Measurements from ENCODE around the gene HOXC4. TPM values are rescaled to one million over a fixed set of nuclear protein-coding genes. Genes with fewer than 3 reads are reported as not detected.
"Not testable (repeated sequence)": the region's sequence is repeated elsewhere in the genome, so short reads cannot be mapped to it uniquely, and the experiment has no call there.

Gene HOXC4
- total and polyA plus RNA-seq, 4 donors: 0.02 TPM; not detected in 3

GRCh38 chr12:54082397-54082892 is 28.8 kb downstream of the HOXC4 start:
- Histone ChIP-seq H3K9ac (ENCODE audit: low read depth in 1 of 2, low read length in 2 of 2) (no peak overlapping the region), H3K4me3 (ENCODE audit: low read depth in 1 of 3, low read length in 3 of 3) (no peak overlapping the region), H3K36me3 (ENCODE audit: control insufficient read depth in 4 of 4, insufficient read depth in 3 of 4, low read depth in 1 of 4, low read length in 3 of 4) (no peaks in the 10 kb centered on the region), H3K4me1 (ENCODE audit: control insufficient read depth in 4 of 4, insufficient read depth in 4 of 4, low read length in 3 of 4) (no peaks in the 10 kb centered on the region), H3K9me3 (ENCODE audit: control insufficient read depth in 4 of 4, low read length in 3 of 4) (no peaks in the 10 kb centered on the region), H3K27me3 (ENCODE audit: control insufficient read depth in 4 of 4, insufficient read depth in 4 of 4, low read length in 3 of 4) (no peaks in the 10 kb centered on the region), H3K27ac (ENCODE audit: low read depth in 1 of 2, low read length in 2 of 2) (no peak overlapping the region)
- no peak for DNase-seq (ENCODE audit: low spot score)
- WGBS: 4% methylated on average over 36 of the region's 36 CpGs
- no peak for TF ChIP-seq ATF3 (IDR thresholded peaks at IDR 0.05)
- no peak for TF ChIP-seq FOXA1 (IDR thresholded peaks at IDR 0.05)
- TF ChIP-seq GABPA (IDR thresholded peaks at IDR 0.05 in 1 of 2, conservative IDR thresholded peaks at IDR 0.05 in 1 of 2): no peak
- TF ChIP-seq SP1 (IDR thresholded peaks at IDR 0.05): no peak
- TF ChIP-seq YY1 (IDR thresholded peaks at IDR 0.05): no peak
- TF ChIP-seq RAD21 (IDR thresholded peaks at IDR 0.05): no peak
- TF ChIP-seq HNF4G (IDR thresholded peaks at IDR 0.05): no peak
- no peak for TF ChIP-seq RXRA (IDR thresholded peaks at IDR 0.05)
- no peak for TF ChIP-seq MAX (IDR thresholded peaks at IDR 0.05)
- TF ChIP-seq TAF1 (conservative IDR thresholded peaks at IDR 0.05): no peak

GRCh38 chr12:54088011-54088410 is 34.4 kb downstream of the HOXC4 start:
- DNase-seq (ENCODE audit: low spot score); H3K4me3 ChIP-seq (ENCODE audit: low read depth in 1 of 3, low read length in 3 of 3); H3K9ac ChIP-seq (ENCODE audit: low read depth in 1 of 2, low read length in 2 of 2); H3K9me3 ChIP-seq (ENCODE audit: control insufficient read depth in 4 of 4, low read length in 3 of 4); H3K4me1 ChIP-seq (ENCODE audit: control insufficient read depth in 4 of 4, insufficient read depth in 4 of 4, low read length in 3 of 4); H3K36me3 ChIP-seq (ENCODE audit: control insufficient read depth in 4 of 4, insufficient read depth in 3 of 4, low read depth in 1 of 4, low read length in 3 of 4); H3K27me3 ChIP-seq (ENCODE audit: control insufficient read depth in 4 of 4, insufficient read depth in 4 of 4, low read length in 3 of 4); H3K27ac ChIP-seq (ENCODE audit: low read depth in 1 of 2, low read length in 2 of 2): not testable (repeated sequence)

- H3K9me3 ChIP-seq (ENCODE audit: control insufficient read depth in 4 of 4, low read length in 3 of 4); H3K4me1 ChIP-seq (ENCODE audit: control insufficient read depth in 4 of 4, insufficient read depth in 4 of 4, low read length in 3 of 4); DNase-seq (ENCODE audit: low spot score); H3K27ac ChIP-seq (ENCODE audit: low read depth in 1 of 2, low read length in 2 of 2); H3K36me3 ChIP-seq (ENCODE audit: control insufficient read depth in 4 of 4, insufficient read depth in 3 of 4, low read depth in 1 of 4, low read length in 3 of 4); H3K27me3 ChIP-seq (ENCODE audit: control insufficient read depth in 4 of 4, insufficient read depth in 4 of 4, low read length in 3 of 4); H3K4me3 ChIP-seq (ENCODE audit: low read depth in 1 of 3, low read length in 3 of 3); H3K9ac ChIP-seq (ENCODE audit: low read depth in 1 of 2, low read length in 2 of 2): not testable (repeated sequence)
- WGBS: 77% methylated on average over 6 of the region's 6 CpGs
Observed at GRCh38 chr12:54089465-54089864, 35.8 kb downstream of the HOXC4 start.

GRCh38 chr12:54090312-54090711 is 36.7 kb downstream of the HOXC4 start:
- not testable (repeated sequence) for H3K27me3 ChIP-seq (ENCODE audit: control insufficient read depth in 4 of 4, insufficient read depth in 4 of 4, low read length in 3 of 4); H3K27ac ChIP-seq (ENCODE audit: low read depth in 1 of 2, low read length in 2 of 2); H3K9me3 ChIP-seq (ENCODE audit: control insufficient read depth in 4 of 4, low read length in 3 of 4); H3K36me3 ChIP-seq (ENCODE audit: control insufficient read depth in 4 of 4, insufficient read depth in 3 of 4, low read depth in 1 of 4, low read length in 3 of 4); DNase-seq (ENCODE audit: low spot score); H3K4me3 ChIP-seq (ENCODE audit: low read depth in 1 of 3, low read length in 3 of 3); H3K4me1 ChIP-seq (ENCODE audit: control insufficient read depth in 4 of 4, insufficient read depth in 4 of 4, low read length in 3 of 4); H3K9ac ChIP-seq (ENCODE audit: low read depth in 1 of 2, low read length in 2 of 2)
- 4% methylated on average over 37 of the region's 37 CpGs for WGBS

GRCh38 chr12:54092943-54093342 is 39.3 kb downstream of the HOXC4 start:
- H3K27ac ChIP-seq (ENCODE audit: low read depth in 1 of 2, low read length in 2 of 2); H3K9ac ChIP-seq (ENCODE audit: low read depth in 1 of 2, low read length in 2 of 2); DNase-seq (ENCODE audit: low spot score); H3K9me3 ChIP-seq (ENCODE audit: control insufficient read depth in 4 of 4, low read length in 3 of 4); H3K4me1 ChIP-seq (ENCODE audit: control insufficient read depth in 4 of 4, insufficient read depth in 4 of 4, low read length in 3 of 4); H3K4me3 ChIP-seq (ENCODE audit: low read depth in 1 of 3, low read length in 3 of 3); H3K36me3 ChIP-seq (ENCODE audit: control insufficient read depth in 4 of 4, insufficient read depth in 3 of 4, low read depth in 1 of 4, low read length in 3 of 4); H3K27me3 ChIP-seq (ENCODE audit: control insufficient read depth in 4 of 4, insufficient read depth in 4 of 4, low read length in 3 of 4): not testable (repeated sequence)
- WGBS: 52% methylated on average over 2 of the region's 2 CpGs

- not testable (repeated sequence) for H3K4me3 ChIP-seq (ENCODE audit: low read depth in 1 of 3, low read length in 3 of 3); H3K27me3 ChIP-seq (ENCODE audit: control insufficient read depth in 4 of 4, insufficient read depth in 4 of 4, low read length in 3 of 4); H3K36me3 ChIP-seq (ENCODE audit: control insufficient read depth in 4 of 4, insufficient read depth in 3 of 4, low read depth in 1 of 4, low read length in 3 of 4); H3K9ac ChIP-seq (ENCODE audit: low read depth in 1 of 2, low read length in 2 of 2); DNase-seq (ENCODE audit: low spot score); H3K4me1 ChIP-seq (ENCODE audit: control insufficient read depth in 4 of 4, insufficient read depth in 4 of 4, low read length in 3 of 4); H3K27ac ChIP-seq (ENCODE audit: low read depth in 1 of 2, low read length in 2 of 2); H3K9me3 ChIP-seq (ENCODE audit: control insufficient read depth in 4 of 4, low read length in 3 of 4)
- WGBS: 65% methylated on average over 5 of the region's 5 CpGs
Observed at GRCh38 chr12:54095928-54096327, 42.3 kb downstream of the HOXC4 start.

- not testable (repeated sequence) for H3K4me1 ChIP-seq (ENCODE audit: control insufficient read depth in 4 of 4, insufficient read depth in 4 of 4, low read length in 3 of 4); H3K27me3 ChIP-seq (ENCODE audit: control insufficient read depth in 4 of 4, insufficient read depth in 4 of 4, low read length in 3 of 4)
Observed at GRCh38 chr12:54098644-54099043, 45.0 kb downstream of the HOXC4 start.

More at GRCh38 chr12:54098644-54099043, 45.0 kb downstream of the HOXC4 start:
- H3K9ac ChIP-seq (ENCODE audit: low read depth in 1 of 2, low read length in 2 of 2); H3K36me3 ChIP-seq (ENCODE audit: control insufficient read depth in 4 of 4, insufficient read depth in 3 of 4, low read depth in 1 of 4, low read length in 3 of 4); H3K4me3 ChIP-seq (ENCODE audit: low read depth in 1 of 3, low read length in 3 of 3); H3K9me3 ChIP-seq (ENCODE audit: control insufficient read depth in 4 of 4, low read length in 3 of 4); H3K27ac ChIP-seq (ENCODE audit: low read depth in 1 of 2, low read length in 2 of 2); DNase-seq (ENCODE audit: low spot score): not testable (repeated sequence)
- WGBS: 77% methylated on average over 2 of the region's 2 CpGs
